ELF-1 (cell line): ENCODE measurements around the gene BCL2L13.

Experiments used
- DNase-seq: peaks from one replicate; pipeline ENCODE4 v3.0.0-alpha.2; 2016; ENCODE audit warnings: low read depth, low spot score

Gene BCL2L13

DNA sequence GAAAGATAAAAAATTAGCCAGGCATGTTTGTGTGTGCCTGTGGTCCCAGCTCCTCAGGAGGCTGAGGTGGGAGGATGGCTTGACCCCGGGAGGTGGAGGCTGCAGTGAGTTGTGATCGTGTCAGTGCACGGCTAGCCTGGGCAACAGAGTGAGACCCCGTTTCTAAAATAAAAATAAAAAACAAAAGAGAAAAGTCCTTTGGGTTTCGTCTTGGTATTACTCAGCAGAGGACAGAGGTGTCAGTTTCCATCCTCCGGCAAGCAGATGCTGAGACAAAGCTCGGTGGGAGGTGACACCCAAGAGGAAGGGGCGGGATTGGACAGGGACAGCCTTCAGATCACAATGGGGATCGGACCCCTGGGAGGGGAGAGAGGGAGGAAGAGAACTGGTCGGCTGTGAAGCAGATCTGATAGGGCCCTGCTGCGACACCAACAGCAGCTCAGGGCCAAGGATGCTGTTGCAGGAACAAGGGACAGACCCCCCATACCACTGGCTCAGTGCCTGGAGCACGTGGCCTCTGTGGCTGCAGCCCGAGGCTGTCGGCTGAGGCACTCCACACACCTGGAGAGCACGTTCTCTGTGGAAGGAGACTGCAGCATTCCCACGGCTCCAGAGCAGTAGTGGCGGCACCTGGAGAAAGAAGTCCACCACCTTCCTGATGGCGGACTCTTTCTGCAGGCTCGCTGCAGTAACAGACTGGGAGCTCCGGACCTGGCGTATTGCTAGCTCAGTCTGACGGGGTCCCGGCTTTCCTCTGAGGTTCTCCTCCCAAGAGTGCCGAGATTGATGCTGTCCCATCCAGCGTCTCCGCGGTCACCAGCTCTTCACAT lies 140.9 kb downstream of the BCL2L13 start:
- peak; percentile 41 for DNase-seq

DNA sequence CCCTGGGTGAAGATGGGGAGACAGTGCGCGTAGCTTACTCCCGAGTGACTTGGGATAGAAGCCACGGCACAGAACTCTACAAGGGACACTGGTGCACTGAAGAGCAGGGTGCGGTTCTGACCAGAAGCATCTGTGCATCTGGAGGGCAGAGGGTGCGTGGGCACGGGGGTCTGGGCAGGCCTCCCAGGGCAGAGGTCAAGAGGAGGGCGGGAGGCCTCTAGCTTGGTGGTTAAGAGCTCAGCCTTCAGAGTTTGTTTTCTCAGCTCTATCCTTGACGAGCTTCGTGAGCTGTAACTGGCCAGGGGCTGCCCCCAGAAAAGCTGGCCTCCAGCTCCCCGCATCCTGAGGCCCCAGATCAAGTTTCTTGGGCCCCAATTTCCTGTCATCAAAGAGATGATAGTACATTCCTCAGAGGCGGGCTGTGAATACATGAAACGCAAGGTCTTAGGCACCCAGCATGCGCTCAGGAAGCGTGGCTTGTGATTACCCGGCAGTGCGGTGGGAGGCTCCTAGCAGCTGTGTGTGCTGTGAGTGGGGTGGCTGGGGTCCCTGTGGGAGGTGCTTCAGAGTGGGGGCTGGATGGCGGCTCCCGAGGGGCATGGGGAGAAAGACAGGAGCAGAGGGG lies 141.7 kb downstream of the BCL2L13 start:
- no peak for DNase-seq
